Measurements from ENCODE around the gene SLC30A1. TPM values are rescaled to one million over a fixed set of nuclear protein-coding genes. Genes with fewer than 3 reads are reported as not detected.

The SLC30A1 gene
- total and polyA plus RNA-seq, 2 of the 13 experiments (the other 11 are each of a cell fraction or from before 2014, with no cell fraction given): 5.9 to 24.4 TPM

DNA sequence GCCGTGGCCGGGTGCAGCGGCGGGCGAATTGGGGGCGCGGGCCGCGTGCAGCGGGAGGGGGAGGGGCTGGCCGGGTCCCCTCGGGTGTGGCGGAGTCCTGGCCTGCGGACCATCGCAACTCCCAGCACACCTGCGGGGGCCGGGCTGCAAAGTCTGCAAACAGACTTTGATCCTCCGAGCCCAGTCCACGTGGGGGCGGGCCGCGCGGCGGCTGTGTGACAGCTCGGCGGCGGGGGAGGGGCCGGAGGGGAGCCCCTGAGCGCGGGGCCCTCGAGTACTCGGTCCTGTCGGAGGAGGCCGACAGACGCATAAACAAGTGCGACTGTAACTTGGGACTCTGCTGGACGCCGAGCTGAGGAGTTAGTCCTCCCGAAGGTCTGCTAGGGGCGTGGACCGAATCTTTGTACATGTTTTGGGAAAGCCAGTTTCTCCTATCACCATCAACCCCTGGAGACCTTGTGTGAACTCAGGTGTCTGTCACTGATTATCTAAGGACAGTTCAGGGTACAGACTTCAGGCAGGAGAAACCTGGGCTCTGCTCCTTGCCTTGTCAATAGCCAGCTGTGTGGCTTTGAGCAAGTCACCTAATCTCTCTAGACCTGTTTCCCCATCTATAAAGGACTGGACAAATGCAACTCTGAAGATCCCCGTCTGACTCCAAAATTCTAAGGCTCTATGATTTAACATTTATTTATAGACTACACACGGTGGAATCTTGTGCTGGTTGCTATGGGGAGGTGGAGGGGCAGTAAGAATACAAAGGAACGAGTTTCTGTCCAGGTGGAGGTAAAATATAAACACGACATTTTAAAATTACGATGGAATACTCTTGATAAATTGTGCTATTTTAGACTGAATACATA, 710 bp upstream of the SLC30A1 start (continued):
- TF ChIP-seq, protein P1, sequence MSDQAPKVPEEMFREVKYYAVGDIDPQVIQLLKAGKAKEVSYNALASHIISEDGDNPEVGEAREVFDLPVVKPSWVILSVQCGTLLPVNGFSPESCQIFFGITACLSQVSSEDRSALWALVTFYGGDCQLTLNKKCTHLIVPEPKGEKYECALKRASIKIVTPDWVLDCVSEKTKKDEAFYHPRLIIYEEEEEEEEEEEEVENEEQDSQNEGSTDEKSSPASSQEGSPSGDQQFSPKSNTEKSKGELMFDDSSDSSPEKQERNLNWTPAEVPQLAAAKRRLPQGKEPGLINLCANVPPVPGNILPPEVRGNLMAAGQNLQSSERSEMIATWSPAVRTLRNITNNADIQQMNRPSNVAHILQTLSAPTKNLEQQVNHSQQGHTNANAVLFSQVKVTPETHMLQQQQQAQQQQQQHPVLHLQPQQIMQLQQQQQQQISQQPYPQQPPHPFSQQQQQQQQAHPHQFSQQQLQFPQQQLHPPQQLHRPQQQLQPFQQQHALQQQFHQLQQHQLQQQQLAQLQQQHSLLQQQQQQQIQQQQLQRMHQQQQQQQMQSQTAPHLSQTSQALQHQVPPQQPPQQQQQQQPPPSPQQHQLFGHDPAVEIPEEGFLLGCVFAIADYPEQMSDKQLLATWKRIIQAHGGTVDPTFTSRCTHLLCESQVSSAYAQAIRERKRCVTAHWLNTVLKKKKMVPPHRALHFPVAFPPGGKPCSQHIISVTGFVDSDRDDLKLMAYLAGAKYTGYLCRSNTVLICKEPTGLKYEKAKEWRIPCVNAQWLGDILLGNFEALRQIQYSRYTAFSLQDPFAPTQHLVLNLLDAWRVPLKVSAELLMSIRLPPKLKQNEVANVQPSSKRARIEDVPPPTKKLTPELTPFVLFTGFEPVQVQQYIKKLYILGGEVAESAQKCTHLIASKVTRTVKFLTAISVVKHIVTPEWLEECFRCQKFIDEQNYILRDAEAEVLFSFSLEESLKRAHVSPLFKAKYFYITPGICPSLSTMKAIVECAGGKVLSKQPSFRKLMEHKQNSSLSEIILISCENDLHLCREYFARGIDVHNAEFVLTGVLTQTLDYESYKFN (CRISPR knock-in tag; conservative IDR thresholded peaks at IDR 0.05): peak; percentile 83
- TF ChIP-seq ISL2 (CRISPR knock-in tag; IDR thresholded peaks at IDR 0.05) (no peak), RFX5 (IDR thresholded peaks at IDR 0.05; ENCODE audit: low read depth, low read length) (no peak), NR1H2 (CRISPR knock-in tag; IDR thresholded peaks at IDR 0.05; ENCODE audit: borderline replicate concordance, low read depth) (no peak), RORA (CRISPR knock-in tag; IDR thresholded peaks at IDR 0.05) (no peak), AFF4 (CRISPR knock-in tag; IDR thresholded peaks at IDR 0.05) (no peak; the same call in 1 of the 2 replicates), ETV6 (CRISPR knock-in tag; conservative IDR thresholded peaks at IDR 0.05) (no peak), ZNF18 (CRISPR knock-in tag; IDR thresholded peaks at IDR 0.05; ENCODE audit: insufficient replicate concordance) (no peak), ZNF589 (CRISPR knock-in tag; conservative IDR thresholded peaks at IDR 0.05) (no peak), FOXK1 (CRISPR knock-in tag; IDR thresholded peaks at IDR 0.05; ENCODE audit: borderline replicate concordance, low read depth) (no peak), IKZF1 (IDR thresholded peaks at IDR 0.05) (no peak), POLR2A (IDR thresholded peaks at IDR 0.05; ENCODE audit: insufficient read depth in 1 of 2, low read depth in 2 of 2, low read length in 2 of 2) (peak; percentile 69 to 72), ZBTB49 (CRISPR knock-in tag; IDR thresholded peaks at IDR 0.05; ENCODE audit: borderline replicate concordance) (no peak)
- TF ChIP-seq, protein P2, sequence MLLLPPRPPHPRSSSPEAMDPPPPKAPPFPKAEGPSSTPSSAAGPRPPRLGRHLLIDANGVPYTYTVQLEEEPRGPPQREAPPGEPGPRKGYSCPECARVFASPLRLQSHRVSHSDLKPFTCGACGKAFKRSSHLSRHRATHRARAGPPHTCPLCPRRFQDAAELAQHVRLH (CRISPR knock-in tag; IDR thresholded peaks at IDR 0.05; ENCODE audit: borderline replicate concordance, low read depth): no peak
- TF ChIP-seq, protein P3, sequence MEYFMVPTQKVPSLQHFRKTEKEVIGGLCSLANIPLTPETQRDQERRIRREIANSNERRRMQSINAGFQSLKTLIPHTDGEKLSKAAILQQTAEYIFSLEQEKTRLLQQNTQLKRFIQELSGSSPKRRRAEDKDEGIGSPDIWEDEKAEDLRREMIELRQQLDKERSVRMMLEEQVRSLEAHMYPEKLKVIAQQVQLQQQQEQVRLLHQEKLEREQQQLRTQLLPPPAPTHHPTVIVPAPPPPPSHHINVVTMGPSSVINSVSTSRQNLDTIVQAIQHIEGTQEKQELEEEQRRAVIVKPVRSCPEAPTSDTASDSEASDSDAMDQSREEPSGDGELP (IDR thresholded peaks at IDR 0.05; ENCODE audit: borderline replicate concordance, low read depth): peak; percentile 75; the same call in 1 of the 2 replicates

All from HepG2 (cell line).